HEK293T (cell line): Measurements from ENCODE around the gene IRAK1BP1.

Experiments used
- BHLHE40 ChIP-seq: fragments of 450-650 bp; IDR thresholded peaks from 2 replicates; pipeline ENCODE4 v1.6.1; 2016; ENCODE audit warnings: mild to moderate bottlenecking, moderate library complexity, borderline replicate concordance
- CTBP1 ChIP-seq: fragments of 450-650 bp; IDR thresholded peaks from 2 replicates; pipeline ENCODE4 v1.6.1; 2016; ENCODE audit warnings: borderline replicate concordance
- ELF4 ChIP-seq: fragments of 450-650 bp; IDR thresholded peaks from 2 replicates; pipeline ENCODE4 v1.6.1; 2017; ENCODE audit warnings: antibody characterized with exemption
- FOXK2 ChIP-seq: fragments of 450-650 bp; IDR thresholded peaks from 2 replicates; pipeline ENCODE4 v1.6.1; 2016; ENCODE audit warnings: mild to moderate bottlenecking
- FOXM1 ChIP-seq: fragments of 450-650 bp; IDR thresholded peaks from 2 replicates; pipeline ENCODE4 v1.6.1; 2017; ENCODE audit warnings: mild to moderate bottlenecking, borderline replicate concordance
- L3MBTL2 ChIP-seq: fragments of 450-650 bp; conservative IDR thresholded peaks from 2 replicates; pipeline ENCODE4 v1.6.1; 2016; ENCODE audit warnings: mild to moderate bottlenecking
- SP1 ChIP-seq: fragments of 450-650 bp; IDR thresholded peaks from 2 replicates; pipeline ENCODE4 v1.6.1; 2017

DNA sequence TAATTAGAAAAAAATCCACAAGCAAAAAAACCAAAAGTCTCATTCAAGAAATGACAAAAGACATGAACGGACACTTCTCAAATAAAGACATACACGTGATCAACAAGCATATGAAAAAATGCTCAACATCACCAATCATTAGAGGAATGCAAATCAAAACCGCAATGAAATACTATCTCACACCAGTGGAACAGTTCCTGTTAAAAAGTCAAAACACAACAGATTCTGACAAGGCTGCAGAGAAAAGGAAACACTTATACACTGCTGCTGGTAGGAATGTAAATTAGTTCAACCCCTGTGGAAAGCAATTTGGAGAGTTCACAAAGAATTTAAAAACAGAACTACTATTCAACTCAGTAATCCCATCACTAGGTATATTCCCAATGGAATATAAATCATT, 58.0 kb downstream of the IRAK1BP1 start:
- TF ChIP-seq ELF4, result no peak
- no peak for TF ChIP-seq FOXK2
- no peak for TF ChIP-seq FOXM1
- no peak for TF ChIP-seq L3MBTL2
- TF ChIP-seq SP1, result no peak
- no peak for TF ChIP-seq CTBP1
- no peak for TF ChIP-seq BHLHE40
